HepG2 (cell line): Measurements from ENCODE around the gene FASTKD2.

Experiments used
- ARNTL ChIP-seq: sonication (generic); formaldehyde crosslinking; IDR thresholded peaks from 2 replicates; pipeline ENCODE4 v1.4.0; 2020; ENCODE audit warnings: mild to moderate bottlenecking, missing genetic modification reagents
- ATF1 ChIP-seq: IDR thresholded peaks from 2 replicates; pipeline ENCODE4 v1.6.1; 2016; ENCODE audit warnings: mild to moderate bottlenecking, control low read depth
- EZH2 ChIP-seq: conservative IDR thresholded peaks from 2 replicates; pipeline ENCODE4 v1.6.1; 2012; ENCODE audit warnings: mild to moderate bottlenecking, low read depth, low read length, moderate library complexity
- KLF15 ChIP-seq: sonication (generic); formaldehyde crosslinking; IDR thresholded peaks from 2 replicates; pipeline ENCODE4 v1.8.1; 2023; ENCODE audit warnings: borderline replicate concordance, mild to moderate bottlenecking, inconsistent platforms, missing genetic modification reagents, mixed read lengths
- NFE2L1 ChIP-seq: sonication (generic); formaldehyde crosslinking; IDR thresholded peaks from 2 replicates; pipeline ENCODE4 v1.4.0; 2020; ENCODE audit warnings: missing genetic modification reagents, mild to moderate bottlenecking, borderline replicate concordance
- NFE2L2 ChIP-seq: fragments of 150-350 bp; IDR thresholded peaks from 2 replicates; pipeline ENCODE4 v1.6.1; 2014; ENCODE audit warnings: low read length
- NFIC ChIP-seq: IDR thresholded peaks from 2 replicates; pipeline ENCODE4 v1.6.1; 2012; ENCODE audit warnings: mild to moderate bottlenecking, low read length, inconsistent platforms
- ZNF354B ChIP-seq: sonication (generic); formaldehyde crosslinking; IDR thresholded peaks from 2 replicates; pipeline ENCODE4 v1.8.0; 2022; ENCODE audit warnings: mild to moderate bottlenecking, missing genetic modification reagents
- ZNF530 ChIP-seq: sonication (generic); formaldehyde crosslinking; IDR thresholded peaks from 2 replicates; pipeline ENCODE4 v1.5.0; 2020; ENCODE audit warnings: low read depth, mild to moderate bottlenecking, missing genetic modification reagents
- ZNF850 ChIP-seq: sonication (generic); formaldehyde crosslinking; conservative IDR thresholded peaks from 2 replicates; pipeline ENCODE4 v1.9.0; 2021; ENCODE audit warnings: mild to moderate bottlenecking, missing genetic modification reagents
- TF ChIP-seq, protein P1 (sequence below): sonication (generic); formaldehyde crosslinking; IDR thresholded peaks from 2 replicates; pipeline ENCODE4 v1.9.0; 2022; ENCODE audit warnings: missing genetic modification reagents, mild to moderate bottlenecking, borderline replicate concordance
- TF ChIP-seq, protein P2 (sequence below): IDR thresholded peaks from 2 replicates; pipeline ENCODE4 v1.6.1; 2016
- TF ChIP-seq, protein P3 (sequence below): sonication (generic); formaldehyde crosslinking; IDR thresholded peaks from 2 replicates; pipeline ENCODE4 v1.4.0; 2020; ENCODE audit warnings: missing genetic modification reagents, mild to moderate bottlenecking, borderline replicate concordance

DNA sequence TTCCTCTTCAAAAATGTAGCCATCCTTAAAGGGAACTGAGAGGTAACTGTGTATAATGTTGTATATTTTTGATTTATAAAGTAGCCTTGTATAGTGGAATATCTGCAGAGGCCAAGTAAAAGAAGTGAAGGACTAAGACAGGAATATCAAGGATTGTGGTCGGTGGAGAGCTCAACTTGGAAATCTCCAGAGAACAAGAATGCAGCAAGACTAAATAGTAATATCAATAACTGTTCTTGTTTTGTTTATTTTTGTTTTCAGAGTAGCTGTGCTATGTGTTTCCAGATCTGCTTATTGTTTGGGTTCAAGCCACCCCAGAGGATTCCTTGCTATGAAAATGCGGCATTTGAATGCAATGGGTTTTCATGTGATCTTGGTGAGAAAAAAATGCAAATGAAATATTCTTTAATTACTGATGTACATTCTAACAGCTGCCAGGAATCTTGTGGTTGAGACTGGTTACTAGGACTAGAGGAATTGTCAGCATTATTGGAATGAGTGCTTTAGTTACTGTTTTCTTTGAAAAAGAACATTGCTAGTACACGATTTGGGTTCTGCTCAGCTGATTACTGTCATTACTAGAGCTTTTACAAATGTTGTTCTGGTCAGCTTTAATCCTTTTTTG, 25.0 kb downstream of the FASTKD2 start:
- TF ChIP-seq ARNTL (CRISPR knock-in tag) (no peak), NFE2L2 (no peak), ATF1 (no peak), EZH2 (no peak), NFIC (no peak), NFE2L1 (no peak), KLF15 (CRISPR knock-in tag) (no peak), ZNF530 (CRISPR knock-in tag) (no peak), ZNF354B (no peak), ZNF850 (CRISPR knock-in tag) (no peak)
- TF ChIP-seq, protein P1, sequence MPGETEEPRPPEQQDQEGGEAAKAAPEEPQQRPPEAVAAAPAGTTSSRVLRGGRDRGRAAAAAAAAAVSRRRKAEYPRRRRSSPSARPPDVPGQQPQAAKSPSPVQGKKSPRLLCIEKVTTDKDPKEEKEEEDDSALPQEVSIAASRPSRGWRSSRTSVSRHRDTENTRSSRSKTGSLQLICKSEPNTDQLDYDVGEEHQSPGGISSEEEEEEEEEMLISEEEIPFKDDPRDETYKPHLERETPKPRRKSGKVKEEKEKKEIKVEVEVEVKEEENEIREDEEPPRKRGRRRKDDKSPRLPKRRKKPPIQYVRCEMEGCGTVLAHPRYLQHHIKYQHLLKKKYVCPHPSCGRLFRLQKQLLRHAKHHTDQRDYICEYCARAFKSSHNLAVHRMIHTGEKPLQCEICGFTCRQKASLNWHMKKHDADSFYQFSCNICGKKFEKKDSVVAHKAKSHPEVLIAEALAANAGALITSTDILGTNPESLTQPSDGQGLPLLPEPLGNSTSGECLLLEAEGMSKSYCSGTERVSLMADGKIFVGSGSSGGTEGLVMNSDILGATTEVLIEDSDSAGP (CRISPR knock-in tag) = no peak
- TF ChIP-seq, protein P2, sequence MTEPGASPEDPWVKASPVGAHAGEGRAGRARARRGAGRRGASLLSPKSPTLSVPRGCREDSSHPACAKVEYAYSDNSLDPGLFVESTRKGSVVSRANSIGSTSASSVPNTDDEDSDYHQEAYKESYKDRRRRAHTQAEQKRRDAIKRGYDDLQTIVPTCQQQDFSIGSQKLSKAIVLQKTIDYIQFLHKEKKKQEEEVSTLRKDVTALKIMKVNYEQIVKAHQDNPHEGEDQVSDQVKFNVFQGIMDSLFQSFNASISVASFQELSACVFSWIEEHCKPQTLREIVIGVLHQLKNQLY (CRISPR knock-in tag) = no peak
- TF ChIP-seq, protein P3, sequence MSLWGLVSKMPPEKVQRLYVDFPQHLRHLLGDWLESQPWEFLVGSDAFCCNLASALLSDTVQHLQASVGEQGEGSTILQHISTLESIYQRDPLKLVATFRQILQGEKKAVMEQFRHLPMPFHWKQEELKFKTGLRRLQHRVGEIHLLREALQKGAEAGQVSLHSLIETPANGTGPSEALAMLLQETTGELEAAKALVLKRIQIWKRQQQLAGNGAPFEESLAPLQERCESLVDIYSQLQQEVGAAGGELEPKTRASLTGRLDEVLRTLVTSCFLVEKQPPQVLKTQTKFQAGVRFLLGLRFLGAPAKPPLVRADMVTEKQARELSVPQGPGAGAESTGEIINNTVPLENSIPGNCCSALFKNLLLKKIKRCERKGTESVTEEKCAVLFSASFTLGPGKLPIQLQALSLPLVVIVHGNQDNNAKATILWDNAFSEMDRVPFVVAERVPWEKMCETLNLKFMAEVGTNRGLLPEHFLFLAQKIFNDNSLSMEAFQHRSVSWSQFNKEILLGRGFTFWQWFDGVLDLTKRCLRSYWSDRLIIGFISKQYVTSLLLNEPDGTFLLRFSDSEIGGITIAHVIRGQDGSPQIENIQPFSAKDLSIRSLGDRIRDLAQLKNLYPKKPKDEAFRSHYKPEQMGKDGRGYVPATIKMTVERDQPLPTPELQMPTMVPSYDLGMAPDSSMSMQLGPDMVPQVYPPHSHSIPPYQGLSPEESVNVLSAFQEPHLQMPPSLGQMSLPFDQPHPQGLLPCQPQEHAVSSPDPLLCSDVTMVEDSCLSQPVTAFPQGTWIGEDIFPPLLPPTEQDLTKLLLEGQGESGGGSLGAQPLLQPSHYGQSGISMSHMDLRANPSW (CRISPR knock-in tag) = no peak
